ENCODE measurements around the gene HS3ST5.
"Not testable (repeated sequence)": the region's sequence is repeated elsewhere in the genome, so short reads cannot be mapped to it uniquely, and the experiment has no call there.

The HS3ST5 gene

GRCh38 chr6:114153448-114153847 is 189.4 kb downstream of the HS3ST5 start:
- no peak for DNase-seq (ENCODE audit: low read depth in 2 of 2)

- no peak for DNase-seq (ENCODE audit: low read depth in 2 of 2)
Observed at GRCh38 chr6:114151064-114151690, 191.6 kb downstream of the HS3ST5 start.

GRCh38 chr6:114149182-114149581 is 193.6 kb downstream of the HS3ST5 start:
- not testable (repeated sequence) for DNase-seq (ENCODE audit: low read depth in 2 of 2)

- DNase-seq (ENCODE audit: low read depth in 2 of 2): no peak
Observed at GRCh38 chr6:114144887-114145851, 197.7 kb downstream of the HS3ST5 start.

- DNase-seq (ENCODE audit: low read depth in 2 of 2): no peak
Observed at GRCh38 chr6:114142258-114142657, 200.6 kb downstream of the HS3ST5 start.

- DNase-seq (ENCODE audit: low read depth in 2 of 2): no peak
Observed at GRCh38 chr6:114140416-114140815, 202.4 kb downstream of the HS3ST5 start.

GRCh38 chr6:114138577-114139248 is 204.1 kb downstream of the HS3ST5 start:
- DNase-seq (ENCODE audit: low read depth in 2 of 2): no peak

- DNase-seq (ENCODE audit: low read depth in 2 of 2): no peak
Observed at GRCh38 chr6:114135363-114135971, 207.4 kb downstream of the HS3ST5 start.

- no peak for DNase-seq (ENCODE audit: low read depth in 2 of 2)
Observed at GRCh38 chr6:114133816-114134215, 209.0 kb downstream of the HS3ST5 start.

- DNase-seq (ENCODE audit: low read depth in 2 of 2): no peak
Observed at GRCh38 chr6:114131945-114132344, 210.9 kb downstream of the HS3ST5 start.

GRCh38 chr6:114125576-114125975 is 217.2 kb downstream of the HS3ST5 start:
- no peak for DNase-seq (ENCODE audit: low read depth in 2 of 2)

- no peak for DNase-seq (ENCODE audit: low read depth in 2 of 2)
Observed at GRCh38 chr6:114121913-114122662, 220.7 kb downstream of the HS3ST5 start.

- DNase-seq (ENCODE audit: low read depth in 2 of 2): no peak
Observed at GRCh38 chr6:114119056-114119455, 223.8 kb downstream of the HS3ST5 start.

GRCh38 chr6:114115652-114116051 is 227.2 kb downstream of the HS3ST5 start:
- DNase-seq (ENCODE audit: low read depth in 2 of 2): no peak

GRCh38 chr6:114108119-114109002 is 234.5 kb downstream of the HS3ST5 start:
- DNase-seq (ENCODE audit: low read depth in 2 of 2): no peak

GRCh38 chr6:114106020-114106419 is 236.8 kb downstream of the HS3ST5 start:
- no peak for DNase-seq (ENCODE audit: low read depth in 2 of 2)

- no peak for DNase-seq (ENCODE audit: low read depth in 2 of 2)
Observed at GRCh38 chr6:114101255-114101654, 241.6 kb downstream of the HS3ST5 start.

- DNase-seq (ENCODE audit: low read depth in 2 of 2): no peak
Observed at GRCh38 chr6:114100215-114100994, 242.4 kb downstream of the HS3ST5 start.

GRCh38 chr6:114096561-114097172 is 246.2 kb downstream of the HS3ST5 start:
- no peak for DNase-seq (ENCODE audit: low read depth in 2 of 2)
